OCI-LY1 (cell line): ENCODE data around the gene TPPP.

Source experiments
- H2AFZ ChIP-seq: fragments of 200-600 bp; sonication (generic), shearing (Covaris generic); 2 replicates; pipeline ENCODE4 v1.6.0; 2014; ENCODE audit warnings: antibody characterized with exemption, mild to moderate bottlenecking, low read length
- H3F3A ChIP-seq: fragments of 200-600 bp; sonication (generic), shearing (Covaris generic); 2 replicates; pipeline ENCODE4 v1.6.0; 2014; ENCODE audit warnings: mild to moderate bottlenecking, antibody characterized with exemption, low read length, moderate library complexity; ENCODE audit not compliant: insufficient read depth
- H3K27ac ChIP-seq: fragments of 200-600 bp; sonication (generic); 2 replicates; pipeline ENCODE4 v1.5.1; 2014; ENCODE audit warnings: low read length, mixed run types, mild to moderate bottlenecking, low read depth; ENCODE audit not compliant: poor library complexity, severe bottlenecking
- H3K27me3 ChIP-seq: fragments of 200-600 bp; sonication (generic); 2 replicates; pipeline ENCODE4 v1.6.0; 2014; ENCODE audit warnings: antibody characterized with exemption, mild to moderate bottlenecking, low read length, moderate library complexity; ENCODE audit not compliant: insufficient read depth
- H3K36me3 ChIP-seq: fragments of 200-600 bp; sonication (generic); 2 replicates; pipeline ENCODE4 v1.6.1; 2014; ENCODE audit warnings: mild to moderate bottlenecking, antibody characterized with exemption, low read length, moderate library complexity, mixed read lengths; ENCODE audit not compliant: insufficient read depth
- H3K4me1 ChIP-seq: fragments of 200-600 bp; sonication (generic); 2 replicates; pipeline ENCODE4 v1.5.1; 2014; ENCODE audit warnings: mild to moderate bottlenecking, low read length, moderate library complexity; ENCODE audit not compliant: insufficient read depth, severe bottlenecking
- H3K4me2 ChIP-seq: fragments of 200-600 bp; sonication (generic), shearing (Covaris generic); 2 replicates; pipeline ENCODE4 v1.6.1; 2014; ENCODE audit warnings: low read length
- H3K4me3 ChIP-seq: fragments of 200-600 bp; sonication (generic); 2 replicates; pipeline ENCODE4 v1.5.1; 2014; ENCODE audit warnings: low read length, low read depth, mild to moderate bottlenecking, mixed read lengths; ENCODE audit not compliant: poor library complexity, severe bottlenecking
- H3K79me2 ChIP-seq: fragments of 200-600 bp; shearing (Covaris generic); 2 replicates; pipeline ENCODE4 v1.6.1; 2016; ENCODE audit warnings: mixed run types, low read length, mixed read lengths; ENCODE audit not compliant: insufficient read depth
- H3K9ac ChIP-seq: fragments of 200-600 bp; sonication (generic), shearing (Covaris generic); 2 replicates; pipeline ENCODE4 v1.6.1; 2014; ENCODE audit warnings: mild to moderate bottlenecking, low read length, mixed read lengths
- H3K9me2 ChIP-seq: fragments of 200-600 bp; sonication (generic), shearing (Covaris generic); 2 replicates; pipeline ENCODE4 v1.6.1; 2014; ENCODE audit warnings: low read depth, mild to moderate bottlenecking, low read length, mixed read lengths
- H3K9me3 ChIP-seq: fragments of 200-600 bp; shearing (Covaris generic); 2 replicates; pipeline ENCODE4 v1.6.1; 2014; ENCODE audit warnings: low read length, mixed read lengths
- H4K20me1 ChIP-seq: fragments of 200-600 bp; sonication (generic), shearing (Covaris generic); 2 replicates; pipeline ENCODE4 v1.6.0; 2016; ENCODE audit warnings: mild to moderate bottlenecking, low read length; ENCODE audit not compliant: insufficient read depth
- CTCF ChIP-seq: fragments of 200-600 bp; sonication (generic), shearing (Covaris generic); IDR thresholded peaks from 2 replicates; pipeline ENCODE4 v1.5.1; 2017; ENCODE audit warnings: mild to moderate bottlenecking, antibody characterized with exemption, low read length, moderate library complexity, mixed read lengths
- EZH2 ChIP-seq: fragments of 200-600 bp; sonication (generic), shearing (Covaris generic); IDR thresholded peaks from 2 replicates; pipeline ENCODE4 v1.8.0; 2017; ENCODE audit warnings: borderline replicate concordance, mixed run types, mild to moderate bottlenecking, antibody characterized with exemption, low read length, moderate library complexity, mixed read lengths

TPPP gene

DNA sequence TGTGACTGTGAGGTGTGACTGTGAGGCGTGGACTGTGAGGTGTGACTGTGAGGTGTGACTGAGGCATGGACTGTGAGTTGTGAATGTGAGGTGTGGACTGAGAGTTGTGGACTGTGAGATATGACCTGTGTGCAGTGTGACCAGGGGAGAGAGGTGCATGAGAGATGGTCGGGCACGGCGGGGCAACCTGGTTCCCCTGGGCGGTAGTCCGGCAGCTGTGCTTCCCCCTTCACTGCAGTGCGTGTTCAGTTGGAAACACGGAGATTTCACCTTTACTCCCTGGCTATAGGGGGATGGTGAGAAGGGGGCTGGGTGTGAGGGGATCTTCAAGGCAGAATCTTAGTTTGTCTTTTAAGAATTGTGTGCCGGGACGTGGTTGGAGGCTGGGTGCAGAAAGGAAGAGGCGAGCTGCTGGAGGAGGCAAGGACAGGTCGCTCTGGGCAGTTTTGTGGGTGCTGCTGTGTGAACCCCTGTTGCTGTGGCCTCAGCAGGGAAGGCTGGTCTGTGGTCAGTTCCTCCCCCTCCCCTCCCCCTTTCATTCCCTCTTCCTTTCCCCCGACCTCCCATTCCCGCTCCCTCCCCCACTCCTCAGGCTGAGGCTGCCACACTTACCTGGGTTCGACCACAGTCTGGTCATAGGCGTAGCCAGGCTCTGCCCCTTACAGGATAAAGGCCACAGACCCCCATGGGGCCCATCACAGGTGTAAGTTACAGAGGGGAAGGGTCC lies 41.7 kb downstream of the TPPP start:
- H3K4me1 ChIP-seq = no peaks in the 10 kb centered on the region
- no peaks in the 10 kb centered on the region for H3F3A ChIP-seq
- peaks cover 51% of the 10 kb centered on the region for H3K36me3 ChIP-seq
- H3K9me2 ChIP-seq = no peaks in the 10 kb centered on the region
- no peaks in the 10 kb centered on the region for H3K9me3 ChIP-seq
- H3K4me2 ChIP-seq = no peak overlapping the region
- H3K27me3 ChIP-seq = no peaks in the 10 kb centered on the region
- H2AFZ ChIP-seq = no peak overlapping the region
- no peak overlapping the region for H3K4me3 ChIP-seq
- TF ChIP-seq EZH2 (no peak), CTCF (no peak)
- no peaks in the 10 kb centered on the region for H3K79me2 ChIP-seq
- no peak overlapping the region for H3K9ac ChIP-seq
- no peak overlapping the region for H3K27ac ChIP-seq
- no peaks in the 10 kb centered on the region for H4K20me1 ChIP-seq

- H3K9me2 ChIP-seq = no peaks in the 10 kb centered on the region
- no peak overlapping the region for H3K9ac ChIP-seq
- H3K79me2 ChIP-seq = no peaks in the 10 kb centered on the region
- no peaks in the 10 kb centered on the region for H3K27me3 ChIP-seq
- H3K27ac ChIP-seq = no peak overlapping the region
- no peak overlapping the region for H3K4me3 ChIP-seq
- no peaks in the 10 kb centered on the region for H3K9me3 ChIP-seq
- H4K20me1 ChIP-seq = no peaks in the 10 kb centered on the region
- no peak overlapping the region for H2AFZ ChIP-seq
- H3F3A ChIP-seq = no peaks in the 10 kb centered on the region
- H3K36me3 ChIP-seq = peaks cover 59% of the 10 kb centered on the region
- TF ChIP-seq EZH2 (no peak), CTCF (no peak)
- H3K4me2 ChIP-seq = no peak overlapping the region
- peaks cover 19% of the 10 kb centered on the region for H3K4me1 ChIP-seq
Observed at GRCh38 chr5:647727-648126, 45.4 kb downstream of the TPPP start.

DNA sequence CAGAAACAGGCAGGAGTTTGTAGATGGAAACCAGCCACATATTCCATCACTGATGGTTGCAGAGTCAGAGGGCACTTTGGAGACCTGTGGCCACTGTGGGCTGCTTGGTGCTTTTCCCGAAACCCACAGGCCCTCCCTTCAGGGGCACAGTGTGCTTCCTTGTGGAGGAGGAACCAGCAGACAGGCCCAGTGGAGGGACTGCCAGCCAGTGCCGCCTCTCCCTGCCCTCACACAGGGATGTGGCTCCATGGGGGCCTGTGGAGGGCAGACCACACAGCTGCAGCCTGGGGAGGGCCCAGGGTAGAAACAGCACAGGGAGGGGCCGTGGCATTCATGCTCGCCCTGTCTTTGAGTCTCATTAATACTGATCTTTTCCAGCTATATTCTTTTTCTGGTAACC lies 45.8 kb downstream of the TPPP start:
- Histone ChIP-seq H4K20me1 (no peaks in the 10 kb centered on the region), H3K4me1 (peaks cover 19% of the 10 kb centered on the region), H3K9me3 (no peaks in the 10 kb centered on the region), H3K79me2 (no peaks in the 10 kb centered on the region), H3K36me3 (peaks cover 59% of the 10 kb centered on the region), H2AFZ (no peak overlapping the region), H3F3A (no peaks in the 10 kb centered on the region), H3K27me3 (no peaks in the 10 kb centered on the region), H3K4me3 (no peak overlapping the region), H3K9ac (no peak overlapping the region), H3K27ac (no peak overlapping the region), H3K4me2 (no peak overlapping the region), H3K9me2 (no peaks in the 10 kb centered on the region)
- TF ChIP-seq CTCF (no peak), EZH2 (no peak)
